Subcutaneous adipose tissue (tissue), 4 donors: ENCODE data around the gene LAMA3. TPM values are rescaled to one million over a fixed set of nuclear protein-coding genes. Genes with fewer than 3 reads are reported as not detected.

ENCODE experiments used
- total RNA-seq, 4 donors: library from RNA; depleted of rRNA; stranded (reverse); fragments of >200 nt; gene quantifications; one replicate each; pipeline ENCODE4 v1.1.0, GENCODE V29; 2016
- TF ChIP-seq, protein P1 (sequence below): fragments of 450-650 bp; IDR thresholded peaks from one replicate; pipeline ENCODE4 v1.5.1; 2016; ENCODE audit warnings: low read depth, mild to moderate bottlenecking, control low read depth, antibody characterized with exemption, moderate library complexity

Gene LAMA3
- total RNA-seq, 4 donors from 2014 or later: 23.3 to 34.9 (median 28.4) TPM

GRCh38 chr18:23992941-23993280, 303.7 kb downstream of the LAMA3 start:
- TF ChIP-seq, protein P1, sequence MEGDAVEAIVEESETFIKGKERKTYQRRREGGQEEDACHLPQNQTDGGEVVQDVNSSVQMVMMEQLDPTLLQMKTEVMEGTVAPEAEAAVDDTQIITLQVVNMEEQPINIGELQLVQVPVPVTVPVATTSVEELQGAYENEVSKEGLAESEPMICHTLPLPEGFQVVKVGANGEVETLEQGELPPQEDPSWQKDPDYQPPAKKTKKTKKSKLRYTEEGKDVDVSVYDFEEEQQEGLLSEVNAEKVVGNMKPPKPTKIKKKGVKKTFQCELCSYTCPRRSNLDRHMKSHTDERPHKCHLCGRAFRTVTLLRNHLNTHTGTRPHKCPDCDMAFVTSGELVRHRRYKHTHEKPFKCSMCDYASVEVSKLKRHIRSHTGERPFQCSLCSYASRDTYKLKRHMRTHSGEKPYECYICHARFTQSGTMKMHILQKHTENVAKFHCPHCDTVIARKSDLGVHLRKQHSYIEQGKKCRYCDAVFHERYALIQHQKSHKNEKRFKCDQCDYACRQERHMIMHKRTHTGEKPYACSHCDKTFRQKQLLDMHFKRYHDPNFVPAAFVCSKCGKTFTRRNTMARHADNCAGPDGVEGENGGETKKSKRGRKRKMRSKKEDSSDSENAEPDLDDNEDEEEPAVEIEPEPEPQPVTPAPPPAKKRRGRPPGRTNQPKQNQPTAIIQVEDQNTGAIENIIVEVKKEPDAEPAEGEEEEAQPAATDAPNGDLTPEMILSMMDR: no peak

GRCh38 chr18:23994361-23994902, 305.2 kb downstream of the LAMA3 start:
- TF ChIP-seq, protein P1: no peak

- TF ChIP-seq, protein P1: no peak
Observed at GRCh38 chr18:23995180-23995579, 305.9 kb downstream of the LAMA3 start.

DNA sequence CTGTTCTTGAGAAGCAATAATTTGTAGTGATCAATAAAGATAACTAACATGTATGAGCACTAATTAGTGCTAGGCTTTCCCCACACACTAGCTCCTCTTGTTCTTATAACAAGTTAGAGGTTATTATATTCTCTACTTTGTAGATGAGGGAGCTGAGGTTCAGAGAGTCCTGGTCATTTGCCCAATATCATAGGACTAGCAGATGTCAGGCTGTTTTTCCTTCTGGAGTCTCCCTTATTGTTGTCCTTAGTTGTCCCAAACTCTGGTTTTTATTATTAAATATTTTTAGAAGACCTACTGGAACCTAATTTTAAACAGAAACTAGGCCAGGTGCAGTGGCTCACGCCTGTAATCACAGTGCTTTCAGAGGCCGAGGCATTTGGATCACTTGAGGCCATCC, 308.8 kb downstream of the LAMA3 start:
- TF ChIP-seq, protein P1: no peak

- TF ChIP-seq, protein P1: no peak
Observed at GRCh38 chr18:23998820-23999219, 309.6 kb downstream of the LAMA3 start.

DNA sequence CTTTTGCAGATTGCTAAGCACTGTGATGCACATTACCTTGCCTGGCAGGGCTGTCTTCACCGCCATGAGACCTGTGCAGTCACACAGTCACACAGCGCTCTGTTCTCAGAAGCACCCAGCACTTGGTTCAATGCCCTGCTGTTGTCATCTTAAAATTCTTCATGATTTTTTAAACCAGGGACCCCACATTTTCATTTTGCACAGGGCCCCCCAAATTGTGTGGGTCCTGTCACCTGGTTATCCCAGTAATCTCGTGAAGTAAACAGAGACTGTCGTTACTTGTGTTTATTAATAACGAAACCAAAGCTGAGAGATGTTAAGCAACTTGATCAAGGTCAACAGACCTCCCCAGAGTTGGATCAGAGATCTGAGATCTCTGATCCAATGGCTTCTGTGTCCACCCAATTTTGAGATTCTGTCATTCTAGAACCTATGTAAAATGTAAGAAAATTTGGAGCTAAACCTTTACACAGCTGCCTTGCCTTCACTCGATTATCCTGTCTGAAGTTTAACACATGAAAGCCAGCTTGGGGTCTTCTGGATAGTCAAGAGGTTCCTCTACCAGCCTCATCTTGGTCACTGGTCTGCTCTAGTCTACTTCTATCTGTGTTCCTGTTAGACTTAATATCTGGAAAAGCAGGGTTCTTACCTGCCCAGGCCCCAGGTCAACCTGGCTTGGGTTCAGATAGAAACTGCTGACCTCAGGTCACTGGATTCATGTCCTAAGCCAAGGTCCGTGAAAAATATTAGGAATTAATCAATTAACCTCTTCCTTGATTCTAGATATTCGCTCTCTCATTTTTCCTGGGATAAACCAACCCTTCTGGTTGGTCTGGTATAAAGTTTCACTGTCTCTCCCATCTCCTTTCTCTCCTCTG, 311.6 kb downstream of the LAMA3 start:
- TF ChIP-seq, protein P1: no peak

DNA sequence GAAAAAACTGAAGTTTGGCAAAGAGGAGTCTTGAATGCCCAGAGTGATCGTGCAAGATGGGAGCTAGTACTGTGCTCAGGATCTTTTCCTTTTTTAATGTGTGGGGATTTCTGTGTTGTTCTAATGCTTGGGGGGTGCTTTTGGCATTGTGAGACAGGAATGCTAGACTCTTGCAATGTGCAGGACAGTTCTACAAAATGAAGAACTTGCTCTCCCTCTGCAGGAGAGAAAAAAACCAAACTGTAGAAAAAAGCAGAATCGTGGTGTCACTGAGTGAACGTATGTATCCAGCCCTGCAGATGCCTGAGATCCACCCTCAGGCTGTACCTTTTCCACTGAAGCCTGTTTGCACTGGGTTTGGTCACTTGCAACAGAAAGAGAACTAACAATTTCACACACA, 313.2 kb downstream of the LAMA3 start:
- TF ChIP-seq, protein P1: no peak
